C1 segment of cervical spinal cord (tissue), 14 donors: ENCODE data around the gene STRBP.
A peak's percentile ranks its signal among the peaks of the same experiment; 100 is the strongest.

ENCODE experiments used
- DNase-seq, 14 donors: peaks; one replicate each; lab custom pipeline; 2025; lab: John Stamatoyannopoulos, UW

The STRBP gene

DNA sequence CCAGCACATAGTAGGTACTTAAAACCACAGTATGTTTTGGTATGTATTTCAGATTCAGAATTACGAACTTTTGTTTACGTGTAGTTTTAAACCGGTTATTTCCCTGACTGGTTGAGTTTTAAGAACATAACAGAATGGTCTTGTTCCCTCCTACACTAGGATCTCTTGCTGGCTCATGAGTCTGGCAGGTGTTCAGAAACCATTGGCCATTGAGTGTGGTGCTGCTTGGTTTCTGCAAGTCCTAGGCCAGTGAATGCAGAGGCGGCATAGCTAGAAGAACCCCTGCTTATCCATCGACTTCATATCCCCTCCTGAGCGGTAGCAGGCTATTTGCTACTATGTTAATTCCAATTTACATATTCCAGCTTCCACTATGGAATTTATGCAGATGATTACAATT lies 169.3 kb downstream of the STRBP start:
- peak in 2 of 14 donors; percentile 17 to 24 for DNase-seq

GRCh38 chr9:123098096-123098459 lies 170.3 kb downstream of the STRBP start:
- DNase-seq: no peak

DNA sequence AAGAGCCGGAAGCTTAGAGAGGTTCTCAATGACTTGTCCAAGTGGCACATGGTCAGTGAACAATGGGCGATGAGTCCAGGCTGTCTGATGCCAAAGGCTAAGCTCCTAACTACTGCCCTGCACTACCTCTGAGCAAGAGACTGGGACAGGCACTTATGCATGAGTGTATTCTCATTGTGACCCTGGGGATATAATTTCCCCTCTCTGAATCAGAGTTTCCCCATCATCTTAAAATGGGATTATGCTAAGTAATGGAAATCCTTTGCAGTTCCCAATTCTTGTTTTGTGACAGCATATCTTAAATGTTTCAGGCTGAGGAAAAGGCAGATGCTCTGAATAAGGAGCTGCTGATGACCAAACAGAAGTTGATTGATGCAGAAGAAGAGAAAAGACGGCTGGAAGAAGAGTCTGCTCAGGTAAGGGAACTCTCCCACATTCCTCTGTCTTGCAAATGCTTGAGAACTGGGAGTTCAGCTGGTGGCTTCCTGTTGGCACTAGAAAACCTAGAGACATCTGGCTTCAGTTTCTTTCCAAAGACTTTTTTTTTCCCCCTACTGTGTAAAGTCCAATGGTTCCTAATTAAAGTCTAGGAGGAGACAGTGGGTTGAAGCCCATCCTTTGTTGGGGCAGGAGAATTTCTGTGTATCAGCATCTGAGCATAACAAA lies 170.8 kb downstream of the STRBP start:
- no peak for DNase-seq

DNA sequence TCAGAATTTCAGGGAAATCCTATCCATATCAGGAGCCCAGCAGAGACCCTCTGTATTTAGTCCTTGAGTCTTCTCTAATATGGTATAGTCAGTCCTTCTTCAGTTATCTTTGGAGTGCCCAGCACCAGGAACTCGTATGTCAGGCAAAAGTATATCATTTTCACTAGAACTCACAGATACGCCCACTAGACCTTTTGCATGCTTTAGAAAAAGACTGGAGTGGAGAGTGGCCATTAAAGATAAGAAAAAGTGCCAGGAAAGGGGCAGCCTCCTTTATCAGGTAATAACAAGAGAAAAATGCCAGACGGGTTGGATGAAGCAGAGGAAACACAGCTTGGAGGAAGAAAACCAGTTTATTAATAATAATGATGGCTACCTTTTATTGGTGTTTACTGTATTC lies 171.4 kb downstream of the STRBP start:
- DNase-seq: no peak

DNA sequence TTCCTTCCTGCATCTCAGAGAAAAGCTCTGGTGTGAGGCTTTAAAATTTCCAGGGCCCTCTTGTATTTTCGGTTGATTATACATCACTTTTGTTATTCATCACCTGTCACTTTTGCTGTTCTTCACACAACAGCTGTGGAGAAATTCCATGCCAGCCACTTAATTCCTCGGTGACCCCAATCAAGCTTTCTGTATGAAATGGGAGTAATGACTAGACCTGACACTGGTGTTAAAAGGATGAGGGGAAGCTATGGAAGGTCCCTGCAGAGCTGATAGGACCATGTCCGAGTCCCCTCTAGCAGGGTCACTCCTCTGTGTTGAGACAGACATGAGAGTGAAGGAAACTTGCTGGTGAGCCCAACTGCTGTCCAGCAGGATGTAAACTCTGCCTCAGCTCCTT lies 175.2 kb downstream of the STRBP start:
- DNase-seq: no peak

DNA sequence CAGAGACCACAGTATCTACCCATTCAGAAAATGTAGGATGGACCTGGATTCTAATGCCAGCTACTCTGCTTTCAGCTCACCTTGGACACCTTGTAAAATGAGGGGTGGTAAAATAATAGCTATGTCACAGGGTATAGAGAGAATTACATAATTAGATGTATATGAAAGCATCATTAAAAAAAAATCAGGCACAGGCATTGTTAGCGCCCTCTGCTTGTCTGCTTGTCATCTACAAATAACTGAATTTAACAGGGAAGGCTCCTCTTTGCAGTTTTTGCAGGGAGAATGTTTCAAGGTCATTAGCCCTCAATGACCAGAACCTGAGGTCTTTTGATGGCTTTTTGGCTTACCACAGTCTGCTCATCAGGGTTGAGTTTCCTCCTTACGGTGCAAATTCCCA lies 176.9 kb downstream of the STRBP start:
- DNase-seq: no peak

DNA sequence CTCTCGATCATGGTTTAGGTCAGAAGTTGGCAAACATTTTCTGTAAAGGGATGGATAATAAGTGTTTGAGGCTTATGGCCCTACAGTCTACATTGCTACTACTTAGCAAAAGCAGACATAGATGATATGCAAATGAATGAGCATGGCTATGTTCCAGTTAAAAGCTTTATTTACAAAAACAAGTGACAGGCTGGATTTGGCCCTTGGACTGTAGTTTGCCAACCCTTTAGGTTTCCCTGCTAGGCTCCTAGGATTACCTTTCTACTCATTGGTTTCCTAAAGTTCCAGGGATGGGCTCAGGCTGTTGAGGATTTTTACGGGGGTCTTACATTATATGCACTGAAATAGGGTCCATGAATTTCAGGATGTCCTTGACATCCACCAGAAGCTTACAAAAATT lies 177.4 kb downstream of the STRBP start:
- no peak for DNase-seq

DNA sequence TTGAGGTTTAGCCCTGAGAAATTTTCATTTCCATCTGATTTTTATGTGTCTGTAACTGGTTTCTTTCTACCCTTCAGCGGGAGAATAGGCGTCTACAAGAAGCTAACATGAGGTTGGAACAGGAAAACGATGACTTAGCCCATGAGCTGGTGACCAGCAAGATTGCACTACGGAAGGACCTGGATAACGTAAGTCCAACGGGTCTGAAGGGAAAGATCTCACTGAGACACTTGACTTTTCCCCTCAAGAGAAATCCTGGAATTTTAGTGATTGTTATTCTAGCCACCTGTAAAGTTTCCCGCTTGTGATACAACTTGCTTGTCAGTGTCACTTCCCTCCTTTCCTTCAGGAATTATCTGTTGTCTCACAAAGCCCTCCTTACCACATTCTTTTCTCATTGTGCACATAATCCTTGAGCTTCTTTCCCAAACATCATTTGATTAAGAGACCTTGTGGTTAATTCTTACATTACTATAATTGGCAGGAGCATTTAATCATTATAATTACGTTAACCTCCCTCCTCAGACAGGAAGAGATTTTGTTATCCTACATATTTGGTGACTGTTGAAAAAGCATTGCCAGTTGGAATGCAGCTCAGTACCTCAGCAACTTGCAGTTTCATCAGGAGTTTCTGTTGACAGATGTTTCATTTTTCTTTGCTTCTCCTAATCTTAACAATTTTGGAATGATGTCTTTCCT lies 178.0 kb downstream of the STRBP start:
- DNase-seq: no peak

- DNase-seq: no peak
Observed at GRCh38 chr9:123089790-123090189, 178.6 kb downstream of the STRBP start.

DNA sequence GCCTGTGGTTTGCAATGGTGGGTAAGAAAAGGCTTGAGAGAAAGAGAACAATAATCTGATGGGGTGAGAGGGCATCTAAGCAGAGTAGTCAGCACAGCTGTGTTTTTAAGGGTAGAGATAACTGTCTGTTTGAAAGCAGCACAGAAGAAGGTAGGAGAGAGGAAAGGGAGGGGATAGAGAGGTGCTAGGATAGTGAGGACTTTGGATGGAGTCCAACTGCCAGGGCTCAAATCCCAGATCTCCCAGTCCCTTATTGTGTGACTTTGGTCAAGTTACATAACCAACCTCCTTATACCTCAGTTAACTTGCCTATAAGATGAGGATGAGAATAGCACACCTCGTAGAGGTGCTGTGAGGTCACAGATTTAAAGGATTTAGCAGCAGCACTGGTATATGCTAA lies 179.3 kb downstream of the STRBP start:
- no peak for DNase-seq

DNA sequence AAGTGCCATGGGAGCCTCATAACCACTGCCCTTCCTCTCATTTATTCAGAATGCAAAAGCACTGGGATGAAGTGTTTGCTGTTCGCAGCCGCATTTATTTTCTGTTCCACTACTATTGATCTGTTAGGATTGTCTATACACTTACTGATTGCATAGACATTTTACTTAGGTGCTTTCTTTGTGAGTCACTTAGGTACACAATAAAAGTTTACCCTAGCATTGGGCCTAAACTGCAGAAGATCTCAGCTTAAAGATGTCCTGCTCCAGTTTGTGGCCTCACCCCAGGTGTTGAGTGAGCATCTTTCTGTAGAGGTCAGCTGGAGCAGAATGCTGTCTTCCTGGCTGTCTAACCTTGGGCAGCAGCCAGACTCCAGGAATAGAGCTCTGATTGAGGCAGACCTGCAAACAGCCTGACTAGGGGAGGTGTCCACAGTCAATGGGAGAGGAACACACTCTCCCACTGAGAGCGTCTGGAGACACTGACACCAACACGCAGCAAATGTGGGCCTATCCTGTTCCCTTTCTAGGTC lies 181.0 kb downstream of the STRBP start:
- peak in 1 of 14 donors; percentile 6 for DNase-seq

GRCh38 chr9:123085916-123086315 lies 182.5 kb downstream of the STRBP start:
- DNase-seq: no peak

GRCh38 chr9:123084256-123084655 lies 184.1 kb downstream of the STRBP start:
- no peak for DNase-seq

GRCh38 chr9:123083680-123084079 lies 184.7 kb downstream of the STRBP start:
- no peak for DNase-seq

- peak in 1 of 14 donors; percentile 6 for DNase-seq
Observed at GRCh38 chr9:123081824-123082223, 186.6 kb downstream of the STRBP start.

DNA sequence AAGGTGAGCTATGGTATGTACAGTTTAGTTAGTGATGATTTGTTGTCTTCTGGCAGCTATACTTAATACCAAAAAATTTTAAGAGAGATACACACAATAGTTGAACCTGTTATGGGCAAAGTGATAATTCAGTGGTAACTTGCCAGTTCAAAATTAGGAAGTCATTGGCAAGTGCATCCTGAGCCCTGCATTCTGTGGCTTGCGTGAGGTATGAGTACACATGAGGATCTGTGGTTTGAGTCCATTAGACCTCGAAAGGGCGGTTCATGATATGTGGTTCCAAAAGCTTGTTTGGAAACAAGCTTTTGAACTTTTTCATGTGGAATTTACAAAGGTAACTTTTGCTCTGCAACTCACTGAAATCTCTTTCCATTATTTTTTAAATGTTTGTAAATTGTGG lies 187.9 kb downstream of the STRBP start:
- no peak for DNase-seq

GRCh38 chr9:123074628-123075027 lies 193.8 kb downstream of the STRBP start:
- DNase-seq: no peak

- DNase-seq: no peak
Observed at GRCh38 chr9:123073991-123074422, 194.4 kb downstream of the STRBP start.

DNA sequence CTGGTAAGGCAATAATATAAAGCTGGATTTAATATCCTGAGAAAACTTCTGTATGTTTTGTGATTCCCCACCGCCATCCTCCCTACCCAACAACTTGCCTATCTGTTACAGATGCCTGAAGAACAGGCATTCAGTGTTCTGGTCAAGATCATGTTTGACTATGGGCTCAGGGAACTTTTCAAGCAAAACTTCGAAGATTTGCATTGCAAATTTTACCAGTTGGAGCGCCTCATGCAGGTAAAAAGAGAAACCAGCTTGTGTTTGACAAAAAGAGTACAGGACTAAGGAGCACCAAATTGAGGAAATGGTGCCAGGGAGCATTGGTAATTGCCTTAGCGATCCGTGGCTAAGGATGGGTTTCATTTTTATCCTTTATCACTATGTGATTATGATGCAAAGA lies 194.9 kb downstream of the STRBP start:
- no peak for DNase-seq

- no peak for DNase-seq
Observed at GRCh38 chr9:123072407-123072995, 195.9 kb downstream of the STRBP start.
